A549 (cell line): Measurements from ENCODE around the gene ANKHD1. TPM values are rescaled to one million over a fixed set of nuclear protein-coding genes. Genes with fewer than 3 reads are reported as not detected.

Experiments
- ATAC-seq, 2 experiments: fragments of 200-7000 bp in 1 of 2; fragments of >200 bp in 1 of 2; cut with Nextera tagmentation in 1 of 2; cut with Tn5 transposase in 1 of 2; 3 replicates each; pipeline versions ENCODE4 v1.8.0 to v1.9.1; 2018 to 2020; ENCODE audit warnings: mild to moderate bottlenecking in 1 of 2, moderate library complexity in 1 of 2
- CTCF ChIA-PET: fragments of 300-600 bp; sonication (Branson Sonifier 250); formaldehyde crosslinking; extraction: SDS; loops from one replicate; lab custom pipeline; 2021; ENCODE audit warnings: antibody characterized with exemption, inconsistent platforms; lab: Yijun Ruan, JAX
- POLR2A ChIA-PET: fragments of 350-600 bp; formaldehyde crosslinking; extraction: SDS; loops from one replicate; lab custom pipeline; 2021; ENCODE audit warnings: antibody characterized with exemption, inconsistent platforms; lab: Yijun Ruan, JAX
- DNase-seq, 2 experiments: peaks; one replicate each; pipeline versions ENCODE4 v3.0.0 to v3.0.0-alpha.2; 2011 to 2016; ENCODE audit warnings: low read depth in 1 of 2, low spot score in 1 of 2
- FAIRE-seq: peaks from 2 replicates; lab custom pipeline; 2011; peaks lifted over from hg19 to GRCh38; lab: Jason Lieb, UNC
- H3K27ac ChIP-seq, 2 experiments: fragments of >200 bp; sonication (Bioruptor Twin); formaldehyde crosslinking; 3 replicates each; pipeline ENCODE4 v1.5.1; 2016 to 2017
- H3K4me1 ChIP-seq: fragments of >200 bp; sonication (Bioruptor Twin); formaldehyde crosslinking; 3 replicates; pipeline ENCODE4 v1.6.1; 2016
- H3K4me2 ChIP-seq: fragments of >200 bp; sonication (Bioruptor Twin); formaldehyde crosslinking; 3 replicates; pipeline ENCODE4 v1.6.1; 2016
- H3K4me3 ChIP-seq: fragments of >200 bp; sonication (Bioruptor Twin); formaldehyde crosslinking; 3 replicates; pipeline ENCODE4 v1.5.1; 2016
- H3K9me3 ChIP-seq: fragments of >200 bp; sonication (Bioruptor Twin); formaldehyde crosslinking; 3 replicates; pipeline ENCODE4 v1.6.1; 2016
- CBX2 ChIP-seq: fragments of 200-600 bp; sonication (generic); IDR thresholded peaks from 2 replicates; pipeline ENCODE4 v1.6.1; 2016; ENCODE audit warnings: low read depth, mild to moderate bottlenecking, borderline replicate concordance
- CEBPB ChIP-seq, 2 experiments: fragments of >200 bp in 1 of 2; sonication (Bioruptor Twin) in 1 of 2; formaldehyde crosslinking in 1 of 2; IDR thresholded peaks; 2 replicates each; pipeline ENCODE4 v1.6.1; 2012 to 2016
- CHD2 ChIP-seq: fragments of 150-350 bp; IDR thresholded peaks from 2 replicates; pipeline ENCODE4 v1.6.1; 2014; ENCODE audit warnings: low read length; ENCODE audit not compliant: partially characterized antibody
- CHD4 ChIP-seq: fragments of 200-600 bp; sonication (generic); IDR thresholded peaks from 2 replicates; pipeline ENCODE4 v1.6.1; 2016; ENCODE audit warnings: antibody characterized with exemption, mild to moderate bottlenecking, borderline replicate concordance
- EHMT2 ChIP-seq: fragments of 200-600 bp; sonication (generic); IDR thresholded peaks from 2 replicates; pipeline ENCODE4 v1.6.1; 2016; ENCODE audit warnings: antibody characterized with exemption, low read depth, mild to moderate bottlenecking, moderate library complexity
- FOSL2 ChIP-seq, 2 experiments: fragments of 450-650 bp in 1 of 2; fragments of >200 bp in 1 of 2; sonication (Bioruptor Twin) in 1 of 2; formaldehyde crosslinking; IDR thresholded peaks; 2 replicates each; pipeline versions ENCODE4 v1.5.0 to v1.6.1; 2016 to 2020; ENCODE audit warnings: mild to moderate bottlenecking in 1 of 2, moderate library complexity in 1 of 2
- GATA3 ChIP-seq: IDR thresholded peaks from 2 replicates; pipeline ENCODE4 v1.6.1; 2012; ENCODE audit warnings: borderline replicate concordance
- HDAC2 ChIP-seq: fragments of 200-600 bp; sonication (generic); IDR thresholded peaks from 2 replicates; pipeline ENCODE4 v1.6.1; 2016
- HOXB13 ChIP-seq: fragments of 250-450 bp; sonication (Bioruptor Pico); IDR thresholded peaks from 2 replicates; pipeline ENCODE4 v1.5.0; 2020; ENCODE audit warnings: low read depth, mild to moderate bottlenecking, moderate library complexity
- HOXB5 ChIP-seq: fragments of 250-450 bp; sonication (Bioruptor Pico); IDR thresholded peaks from 2 replicates; pipeline ENCODE4 v1.5.0; 2020; ENCODE audit warnings: mild to moderate bottlenecking, moderate library complexity
- MAFK ChIP-seq: fragments of 450-650 bp; IDR thresholded peaks from 2 replicates; pipeline ENCODE4 v1.6.1; 2014; ENCODE audit not compliant: partially characterized antibody
- POLR2AphosphoS2 ChIP-seq: conservative IDR thresholded peaks from 2 replicates; pipeline ENCODE4 v1.6.1; 2012; ENCODE audit warnings: low read length, improper control_type of control experiment, inconsistent platforms
- RCOR1 ChIP-seq: fragments of 150-350 bp; IDR thresholded peaks from 2 replicates; pipeline ENCODE4 v1.6.1; 2014; ENCODE audit warnings: antibody characterized with exemption, low read length, low read depth
- SMC3 ChIP-seq: fragments of >200 bp; sonication (Bioruptor Twin); formaldehyde crosslinking; IDR thresholded peaks from 3 replicates; pipeline ENCODE4 v1.6.1; 2018; ENCODE audit warnings: inconsistent platforms
- SREBF2 ChIP-seq: fragments of 450-650 bp; IDR thresholded peaks from 2 replicates; pipeline ENCODE4 v1.6.1; 2014; ENCODE audit warnings: mild to moderate bottlenecking, moderate library complexity
- TFCP2L1 ChIP-seq: fragments of 250-450 bp; sonication (Bioruptor Pico); IDR thresholded peaks from 2 replicates; pipeline ENCODE4 v1.5.0; 2021; ENCODE audit warnings: mild to moderate bottlenecking
- TP53 ChIP-seq: fragments of 250-450 bp; sonication (Bioruptor Pico); IDR thresholded peaks from 2 replicates; pipeline ENCODE4 v1.5.0; 2021; ENCODE audit warnings: mild to moderate bottlenecking, moderate library complexity
- ZFP36 ChIP-seq: fragments of 450-650 bp; IDR thresholded peaks from 2 replicates; pipeline ENCODE4 v1.6.1; 2014; ENCODE audit warnings: borderline replicate concordance; ENCODE audit not compliant: partially characterized antibody
- ZNF302 ChIP-seq: fragments of 250-450 bp; sonication (Bioruptor Pico); IDR thresholded peaks from 2 replicates; pipeline ENCODE4 v1.9.0; 2021; ENCODE audit warnings: inconsistent platforms, mild to moderate bottlenecking, moderate library complexity
- WGBS: methylation state at CpG from one replicate; pipeline ENCODE4 v1.1.6; 2017; ENCODE audit errors: missing lambda C conversion rate; 5-methylcytosine and 5-hydroxymethylcytosine counted together
- polyA plus RNA-seq, 4 experiments: library from polyadenylated mRNA; depleted of rRNA in 3 of 4; stranded (reverse); fragments of >200 nt; fragmentation: RNase III in 1 of 4; extraction: RNeasy Plus Mini Kit Qiagen cat#74134 plus additional on column Dnase treatment in 1 of 4; gene quantifications; 2 replicates in 3 of 4; 3 replicates in 1 of 4; pipeline ENCODE4 v1.2.3, GENCODE V29; 2011 to 2017
- TF ChIP-seq, protein P1 (sequence below): fragments of >200 bp; sonication (Bioruptor Twin); formaldehyde crosslinking; IDR thresholded peaks from 3 replicates; pipeline ENCODE4 v1.5.1; 2016
- TF ChIP-seq, protein P2 (sequence below): IDR thresholded peaks from 2 replicates; pipeline ENCODE4 v1.6.1; 2012

ANKHD1 gene
- polyA plus RNA-seq, 2 of the 4 experiments (the other 2 are of a cell fraction), result 46.9 to 94.1 TPM

DNA sequence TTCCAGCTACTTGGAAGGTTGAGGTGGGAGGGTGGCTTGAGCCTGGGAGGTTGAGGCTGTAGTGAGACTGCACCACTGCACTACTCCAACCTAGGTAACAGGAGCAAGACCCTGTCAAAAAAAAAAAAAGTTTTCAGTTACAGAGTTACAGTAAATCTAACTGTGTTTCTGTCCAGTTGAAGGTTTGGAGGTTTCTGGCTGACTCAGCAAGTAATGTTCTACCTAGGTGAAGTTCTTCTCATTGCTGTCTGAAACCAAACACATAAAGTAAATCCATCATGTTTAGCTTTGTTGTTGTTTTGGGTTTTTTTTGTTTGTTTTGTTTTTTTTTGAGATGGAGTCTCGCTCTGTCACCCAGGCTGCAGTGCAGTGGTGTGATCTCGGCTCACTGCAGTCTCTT is 7.9 kb upstream of the ANKHD1 start:
- Histone ChIP-seq H3K9me3 (no peaks in the 10 kb centered on the region), H3K4me2 (no peak overlapping the region), H3K4me3 (no peak overlapping the region), H3K4me1 (peaks cover 9% of the 10 kb centered on the region), H3K27ac (no peak overlapping the region)
- no peak for FAIRE-seq
- POLR2A ChIA-PET, result no interaction called here
- ATAC-seq, result no peak
- TF ChIP-seq SREBF2 (no peak), SMC3 (no peak), MAFK (peak; percentile 91)
- DNase-seq, result no peak
- CTCF ChIA-PET, result interaction anchor here (0.7 to 1.8 kb wide), 7 partner anchors 20 to 154 kb away, joined by 3 to 9 read pairs (median 5); no protein-coding TSS in a partner anchor
- WGBS, result 92% methylated on average over 2 of the region's 2 CpGs

DNA sequence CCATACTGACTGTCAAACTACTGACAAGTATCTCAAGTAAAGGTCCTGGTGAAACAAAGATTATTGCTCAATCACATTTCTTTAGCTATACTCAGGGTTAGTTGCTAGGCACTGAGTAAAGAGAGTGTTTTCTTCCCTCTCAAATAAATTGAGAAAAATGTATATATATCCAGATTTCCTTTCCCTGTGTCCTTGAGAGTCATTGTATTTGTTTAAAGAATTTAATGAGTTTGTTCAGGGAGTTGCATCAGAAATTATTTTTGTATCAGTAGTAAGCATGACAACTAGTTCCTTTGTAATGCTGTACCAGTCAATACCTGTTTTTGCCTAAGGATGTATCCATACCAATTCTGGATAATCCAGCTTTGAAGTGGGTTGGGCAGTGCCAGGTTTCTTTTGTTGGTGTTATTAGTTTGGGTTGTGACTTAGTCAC is 3.2 kb upstream of the ANKHD1 start:
- CTCF ChIA-PET, result interaction anchor here (0.7 to 1.2 kb wide), 2 partner anchors 16 to 337 kb away, joined by 3 read pairs; no protein-coding TSS in a partner anchor
- DNase-seq (peak; percentile 8 to 34), FAIRE-seq (no peak), ATAC-seq (no peak)
- H3K9me3 ChIP-seq, result no peaks in the 10 kb centered on the region
- POLR2A ChIA-PET, result no interaction called here
- H3K27ac ChIP-seq, result no peak overlapping the region
- H3K4me1 ChIP-seq, result peaks cover 23% of the 10 kb centered on the region
- H3K4me2 ChIP-seq, result peak overlapping the region; percentile 3; the same call in 2 of the 3 replicates
- no peak overlapping the region for H3K4me3 ChIP-seq
- TF ChIP-seq CEBPB (IDR thresholded peaks at IDR 0.05) (peak; percentile 51 to 62; a peak in 3 of 4 replicates), RCOR1 (no peak), CHD2 (no peak), FOSL2 (IDR thresholded peaks at IDR 0.05) (no peak), FOSL2 (CRISPR knock-in tag; IDR thresholded peaks at IDR 0.05) (peak; percentile 24; the same call in 1 of the 2 replicates), SREBF2 (no peak)
- TF ChIP-seq, protein P1, sequence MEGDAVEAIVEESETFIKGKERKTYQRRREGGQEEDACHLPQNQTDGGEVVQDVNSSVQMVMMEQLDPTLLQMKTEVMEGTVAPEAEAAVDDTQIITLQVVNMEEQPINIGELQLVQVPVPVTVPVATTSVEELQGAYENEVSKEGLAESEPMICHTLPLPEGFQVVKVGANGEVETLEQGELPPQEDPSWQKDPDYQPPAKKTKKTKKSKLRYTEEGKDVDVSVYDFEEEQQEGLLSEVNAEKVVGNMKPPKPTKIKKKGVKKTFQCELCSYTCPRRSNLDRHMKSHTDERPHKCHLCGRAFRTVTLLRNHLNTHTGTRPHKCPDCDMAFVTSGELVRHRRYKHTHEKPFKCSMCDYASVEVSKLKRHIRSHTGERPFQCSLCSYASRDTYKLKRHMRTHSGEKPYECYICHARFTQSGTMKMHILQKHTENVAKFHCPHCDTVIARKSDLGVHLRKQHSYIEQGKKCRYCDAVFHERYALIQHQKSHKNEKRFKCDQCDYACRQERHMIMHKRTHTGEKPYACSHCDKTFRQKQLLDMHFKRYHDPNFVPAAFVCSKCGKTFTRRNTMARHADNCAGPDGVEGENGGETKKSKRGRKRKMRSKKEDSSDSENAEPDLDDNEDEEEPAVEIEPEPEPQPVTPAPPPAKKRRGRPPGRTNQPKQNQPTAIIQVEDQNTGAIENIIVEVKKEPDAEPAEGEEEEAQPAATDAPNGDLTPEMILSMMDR, result no peak

DNA sequence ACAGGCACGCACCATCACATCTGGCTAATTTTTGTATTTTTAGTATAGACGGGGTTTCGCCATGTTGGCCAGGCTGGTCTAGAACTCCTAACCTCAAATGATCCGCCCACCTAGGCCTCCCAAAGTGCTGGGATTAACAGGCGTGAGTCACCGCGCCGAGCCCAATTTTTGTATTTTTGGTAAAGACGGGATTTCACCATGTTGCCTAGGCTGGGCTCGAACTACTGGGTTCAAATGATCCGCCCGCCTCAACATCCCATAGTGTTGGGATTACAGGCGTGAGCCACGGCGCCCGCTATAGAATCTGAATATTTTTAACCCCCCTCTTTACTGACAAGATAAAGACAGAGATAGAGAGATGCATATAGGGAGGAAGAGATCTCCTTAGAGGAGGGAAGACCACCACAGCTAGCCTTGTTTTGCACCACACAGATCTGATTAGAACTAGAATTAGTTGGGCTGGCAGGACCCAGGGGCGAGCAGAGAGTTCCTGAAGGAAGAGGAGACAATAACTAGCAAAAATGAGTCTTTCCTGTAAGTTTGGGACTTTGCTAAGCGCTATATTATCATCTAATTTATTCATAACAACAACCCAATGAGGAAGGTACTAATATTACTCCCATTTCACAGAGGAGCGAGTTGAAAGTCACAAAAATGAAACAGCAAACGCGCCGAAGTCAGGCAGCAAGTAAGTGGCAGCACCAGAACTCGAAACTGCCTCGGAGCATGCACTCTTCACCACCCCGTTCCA is 1.5 kb upstream of the ANKHD1 start:
- TF ChIP-seq FOSL2 (IDR thresholded peaks at IDR 0.05) (no peak), FOSL2 (CRISPR knock-in tag; IDR thresholded peaks at IDR 0.05) (peak; percentile 44; the same call in 1 of the 2 replicates), HDAC2 (peak; percentile 54; the same call in 1 of the 2 replicates), EHMT2 (0 out of 2 replicates have a peak, but pooled peaks have one; percentile 63), ZFP36 (no peak)
- TF ChIP-seq, protein P2, sequence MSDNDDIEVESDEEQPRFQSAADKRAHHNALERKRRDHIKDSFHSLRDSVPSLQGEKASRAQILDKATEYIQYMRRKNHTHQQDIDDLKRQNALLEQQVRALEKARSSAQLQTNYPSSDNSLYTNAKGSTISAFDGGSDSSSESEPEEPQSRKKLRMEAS, result no peak
- TF ChIP-seq, all 56 proteins: peak for 3
- CTCF ChIA-PET, result interaction anchor here (1.0 kb wide), 1 partner anchor 27 kb away, joined by 3 read pairs; no protein-coding TSS in a partner anchor
- POLR2A ChIA-PET, result interaction anchor here (0.7 to 2.7 kb wide), 10 partner anchors 27 to 326 kb away, joined by 3 to 15 read pairs (median 8); partner anchors contain the start of genes EIF4EBP3, HARS1, HARS2 and HBEGF
- Histone ChIP-seq H3K9me3 (no peaks in the 10 kb centered on the region), H3K27ac (peak overlapping the region; percentile 82 to 89), H3K4me2 (peak overlapping the region; percentile 69), H3K4me1 (peaks cover 37% of the 10 kb centered on the region), H3K4me3 (peak overlapping the region; percentile 58)
- FAIRE-seq (no peak), ATAC-seq (no peak; a peak in 1 of 6 replicates), DNase-seq (no peak)
- 21% methylated on average over 25 of the region's 25 CpGs for WGBS

DNA sequence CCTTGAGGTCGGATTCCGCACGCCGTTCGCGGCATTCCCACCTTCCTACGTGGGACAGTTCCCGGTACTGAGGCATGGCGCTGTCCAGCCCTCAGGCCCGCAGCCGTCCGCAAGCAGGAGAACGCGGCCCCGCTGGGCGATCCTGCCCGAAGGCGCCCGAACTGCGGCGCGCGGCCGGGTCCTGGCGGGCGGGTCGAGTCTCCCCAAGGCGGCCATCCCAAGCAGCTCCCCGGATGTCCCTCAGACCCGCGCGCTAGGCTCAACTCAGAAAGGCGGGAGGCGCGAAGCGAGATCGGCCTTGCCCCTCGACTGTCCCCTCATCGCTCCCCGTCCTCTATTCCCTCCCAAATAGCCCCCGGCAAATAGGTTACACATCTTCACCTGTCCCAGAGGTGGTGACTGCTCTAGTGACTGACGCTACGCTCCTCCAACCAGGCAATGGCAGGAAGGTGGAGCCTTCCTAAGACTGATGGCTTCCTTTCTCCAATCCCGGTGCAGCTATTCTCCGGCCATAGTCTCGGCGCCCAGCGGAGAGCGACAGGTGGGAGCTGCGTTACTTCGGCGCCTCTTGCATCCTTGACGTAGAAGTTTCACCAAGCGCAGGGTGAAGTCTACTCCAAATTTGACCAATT is 787 bp upstream of the ANKHD1 start:
- DNase-seq (peak; percentile 97 to 98), ATAC-seq (peak; percentile 87 to 90), FAIRE-seq (no peak)
- under 1% methylated on average over 51 of the region's 54 CpGs for WGBS
- ChIA-PET CTCF (interaction anchor here (1.0 to 1.4 kb wide), 3 partner anchors 22 to 157 kb away, joined by 3 to 4 read pairs (median 3); no protein-coding TSS in a partner anchor), POLR2A (interaction anchor here (0.6 to 2.7 kb wide), 14 partner anchors 8 to 325 kb away, joined by 3 to 15 read pairs (median 7); partner anchors contain the start of genes EIF4EBP3, HARS1, HARS2 and HBEGF)
- Histone ChIP-seq H3K4me1 (peaks cover 37% of the 10 kb centered on the region), H3K27ac (peak overlapping the region; percentile 82 to 89), H3K4me3 (peak overlapping the region; percentile 58), H3K9me3 (no peaks in the 10 kb centered on the region), H3K4me2 (peak overlapping the region; percentile 69)
- TF ChIP-seq HOXB13 (no peak), HOXB5 (CRISPR knock-in tag) (peak; percentile 73; the same call in 1 of the 2 replicates), CBX2 (no peak), MAFK (no peak), ZNF302 (CRISPR knock-in tag) (no peak), TP53 (CRISPR knock-in tag) (no peak), FOSL2 (IDR thresholded peaks at IDR 0.05) (no peak), FOSL2 (CRISPR knock-in tag; IDR thresholded peaks at IDR 0.05) (no peak), CHD4 (no peak), POLR2AphosphoS2 (no peak), TFCP2L1 (CRISPR knock-in tag) (no peak; the same call in 1 of the 2 replicates), SMC3 (no peak), GATA3 (no peak; the same call in 1 of the 2 replicates)
- TF ChIP-seq, protein P2, result peak; percentile 71
- TF ChIP-seq, protein P1, result no peak
